GM12892 (cell line): ENCODE measurements around the gene PPP2R1B.

Experiments
- POLR2A ChIP-seq: IDR thresholded peaks from 2 replicates; pipeline ENCODE4 v1.6.1; 2011; ENCODE audit warnings: low read depth, low read length, control low read depth
- POLR2AphosphoS5 ChIP-seq: IDR thresholded peaks from 2 replicates; pipeline ENCODE4 v1.6.1; 2011; ENCODE audit warnings: low read depth, low read length, control low read depth
- TAF1 ChIP-seq: IDR thresholded peaks from 2 replicates; pipeline ENCODE4 v1.6.1; 2011; ENCODE audit warnings: low read depth, mild to moderate bottlenecking, control low read depth, low read length, borderline replicate concordance

- no peak for TF ChIP-seq POLR2AphosphoS5
- no peak for TF ChIP-seq TAF1
- TF ChIP-seq POLR2A, result no peak
Measured at GRCh38 chr11:111778047-111778558, 11.9 kb upstream of the PPP2R1B start.
